Lung (tissue), 12 donors: ENCODE measurements around the gene PLPPR5. TPM values are rescaled to one million over a fixed set of nuclear protein-coding genes. Genes with fewer than 3 reads are reported as not detected.
"Not testable (repeated sequence)": the region's sequence is repeated elsewhere in the genome, so short reads cannot be mapped to it uniquely, and the experiment has no call there.

Source experiments
- ATAC-seq: fragments of 200-7000 bp; cut with Tn5 transposase; one replicate; pipeline ENCODE4 v1.9.1; 2020; ENCODE audit warnings: moderate number of reproducible peaks; ENCODE audit not compliant: insufficient read depth, low FRiP score
- DNase-seq, 3 donors: peaks; one replicate each; pipeline ENCODE4 v3.0.0-alpha.2; 2013 to 2017
- H3K27ac ChIP-seq, 2 donors: one replicate each; pipeline ENCODE4 v1.5.1; 2013; ENCODE audit warnings: mild to moderate bottlenecking in 2 of 2, moderate library complexity in 2 of 2, control low read depth in 1 of 2, inconsistent platforms in 1 of 2, low read depth in 1 of 2, low read length in 1 of 2
- H3K27me3 ChIP-seq, 3 donors: one replicate each; pipeline ENCODE4 v1.5.1; 2013; ENCODE audit warnings: low read length in 2 of 3; ENCODE audit not compliant: control insufficient read depth in 3 of 3, insufficient read depth in 3 of 3
- H3K36me3 ChIP-seq, 4 donors: one replicate each; pipeline ENCODE4 v1.5.1; 2013; ENCODE audit warnings: low read length in 4 of 4, mild to moderate bottlenecking in 1 of 4, moderate library complexity in 1 of 4; ENCODE audit not compliant: control insufficient read depth in 4 of 4, insufficient read depth in 4 of 4
- H3K4me1 ChIP-seq, 5 donors: one replicate each; pipeline ENCODE4 v1.5.1; 2013; ENCODE audit warnings: low read length in 5 of 5, mild to moderate bottlenecking in 2 of 5, moderate library complexity in 1 of 5; ENCODE audit not compliant: control insufficient read depth in 5 of 5, insufficient read depth in 5 of 5
- H3K4me3 ChIP-seq: one replicate; pipeline ENCODE4 v1.5.1; 2013; ENCODE audit warnings: mild to moderate bottlenecking, control low read depth, moderate library complexity
- H3K9ac ChIP-seq, 2 donors: one replicate each; pipeline ENCODE4 v1.5.1; 2013; ENCODE audit warnings: low read length in 2 of 2, control low read depth in 1 of 2; ENCODE audit not compliant: insufficient read depth in 1 of 2
- H3K9me3 ChIP-seq, 4 donors: one replicate each; pipeline ENCODE4 v1.5.1; 2013; ENCODE audit warnings: low read length in 3 of 4, mild to moderate bottlenecking in 1 of 4, moderate library complexity in 1 of 4; ENCODE audit not compliant: control insufficient read depth in 4 of 4, insufficient read depth in 3 of 4
- CTCF ChIP-seq: IDR thresholded peaks from 2 replicates; pipeline ENCODE4 v1.5.1; 2012; ENCODE audit warnings: mild to moderate bottlenecking; ENCODE audit errors: control extremely low read depth, extremely low read depth
- WGBS, 2 donors: extraction: QIAGEN DNeasy Blood & Tissue Kit; methylation state at CpG; one replicate each; pipeline ENCODE4 v1.1.7; 2013; 5-methylcytosine and 5-hydroxymethylcytosine counted together
- polyA plus RNA-seq, 2 donors: library from polyadenylated mRNA; stranded (reverse); fragments of 200-250 nt; gene quantifications; one replicate each; pipeline ENCODE4 v1.2.1, GENCODE V29; 2013
- total RNA-seq, 2 donors: library from RNA; depleted of rRNA in 1 of 2; stranded (reverse); fragments of >200 nt in 1 of 2; gene quantifications; one replicate each; pipeline ENCODE4 v1.2.1, GENCODE V29; 2014 to 2021
- donor health status: control.
- donor health status: control.
- donor health status: Bipolar disorder and iron deficiency.
- donor health status: healthy.
- donor health status: DM: yes; HTN: yes; CAD: no.

PLPPR5 gene
- total and polyA plus RNA-seq, 4 donors, result 0.05 to 1.4 (median 0.21) TPM; not detected in 1

- Histone ChIP-seq H3K36me3 (no peaks in the 10 kb centered on the region), H3K4me1 (peaks cover 0 to 2% (median 0%) of the 10 kb centered on the region in 5 donors), H3K27me3 (no peaks in the 10 kb centered on the region), H3K9ac (no peak overlapping the region), H3K27ac (no peak overlapping the region), H3K9me3 (peaks cover 0 to 6% (median 0%) of the 10 kb centered on the region in 4 donors), H3K4me3 (no peak overlapping the region)
- ATAC-seq (no peak), DNase-seq (no peak)
- no peak for TF ChIP-seq CTCF
These were observed 119.8 kb downstream of the PLPPR5 start for GRCh38 chr1:98884864-98885263.

GRCh38 chr1:98881901-98882300 lies 122.8 kb downstream of the PLPPR5 start:
- Histone ChIP-seq H3K9ac (no peak overlapping the region), H3K9me3 (peaks cover 0 to 6% (median 0%) of the 10 kb centered on the region in 4 donors), H3K36me3 (no peaks in the 10 kb centered on the region), H3K4me1 (peaks cover 0 to under 1% (median 0%) of the 10 kb centered on the region in 5 donors), H3K27me3 (no peaks in the 10 kb centered on the region), H3K4me3 (no peak overlapping the region), H3K27ac (no peak overlapping the region)
- ATAC-seq, result no peak
- DNase-seq, result no peak
- WGBS, 2 donors, result 51 to 84% methylated on average over 4 of the region's 4 CpGs
- TF ChIP-seq CTCF, result no peak

- WGBS, 2 donors, result 89 to 95% methylated on average over 11 of the region's 11 CpGs
- not testable (repeated sequence) for DNase-seq, H3K27ac ChIP-seq
These were observed 123.4 kb downstream of the PLPPR5 start for GRCh38 chr1:98881234-98881633.

GRCh38 chr1:98874828-98875227 lies 129.8 kb downstream of the PLPPR5 start:
- no peaks in the 10 kb centered on the region for H3K27me3 ChIP-seq
- ATAC-seq, result no peak
- no peaks in the 10 kb centered on the region for H3K4me1 ChIP-seq

More at GRCh38 chr1:98881234-98881633, 123.4 kb downstream of the PLPPR5 start:
- not testable (repeated sequence) for H3K9ac ChIP-seq, H3K36me3 ChIP-seq, H3K4me1 ChIP-seq, H3K4me3 ChIP-seq, H3K9me3 ChIP-seq, H3K27me3 ChIP-seq, ATAC-seq

More at GRCh38 chr1:98874828-98875227, 129.8 kb downstream of the PLPPR5 start:
- no peak for DNase-seq
- no peak overlapping the region for H3K9ac ChIP-seq
- no peaks in the 10 kb centered on the region for H3K9me3 ChIP-seq
- no peak for TF ChIP-seq CTCF
- no peak overlapping the region for H3K27ac ChIP-seq
- no peaks in the 10 kb centered on the region for H3K36me3 ChIP-seq
- 94 to 98% methylated on average over 2 of the region's 2 CpGs for WGBS, 2 donors
- H3K4me3 ChIP-seq, result no peak overlapping the region
